CD4-positive, CD25-positive, alpha-beta regulatory T cell (primary cell): ENCODE results near the gene SNRPF. TPM values are rescaled to one million over a fixed set of nuclear protein-coding genes. Genes with fewer than 3 reads are reported as not detected.

Experiments
- ATAC-seq, 2 donors: fragments of 150-1000 bp; cut with Tn5 transposase; one replicate each; pipeline ENCODE4 v1.10.0; 2021; ENCODE audit warnings: low read depth in 2 of 2, moderate number of reproducible peaks in 2 of 2, moderate library complexity in 1 of 2
- DNase-seq, 3 donors: peaks; one replicate each; pipeline versions ENCODE4 v3.0.0 to v3.0.0-alpha.2; 2012 to 2022; ENCODE audit warnings: mixed read lengths in 1 of 3
- H3K27ac ChIP-seq: one replicate; pipeline ENCODE4 v1.7.0; 2013; ENCODE audit warnings: mild to moderate bottlenecking, low read length; ENCODE audit not compliant: insufficient read depth, poor library complexity, severe bottlenecking
- H3K27me3 ChIP-seq: one replicate; pipeline ENCODE4 v1.7.0; 2013; ENCODE audit warnings: low read length; ENCODE audit not compliant: control insufficient read depth, insufficient read depth
- H3K36me3 ChIP-seq: one replicate; pipeline ENCODE4 v1.7.0; 2013; ENCODE audit warnings: mild to moderate bottlenecking, low read length, moderate library complexity; ENCODE audit not compliant: control insufficient read depth, insufficient read depth
- H3K4me1 ChIP-seq: 2 replicates; pipeline ENCODE4 v1.7.0; 2013; ENCODE audit warnings: mild to moderate bottlenecking, low read length; ENCODE audit not compliant: insufficient read depth, control insufficient read depth, poor library complexity, severe bottlenecking
- H3K4me3 ChIP-seq: one replicate; pipeline ENCODE4 v1.7.0; 2013; ENCODE audit warnings: low read depth, mild to moderate bottlenecking, low read length, moderate library complexity
- H3K9me3 ChIP-seq, 2 experiments: 1 replicate in 1 of 2; 2 replicates in 1 of 2; pipeline ENCODE4 v1.7.0; 2013; ENCODE audit warnings: low read length in 2 of 2, mild to moderate bottlenecking in 1 of 2, moderate library complexity in 1 of 2; ENCODE audit not compliant: control insufficient read depth in 2 of 2
- H3K27ac Mint-ChIP-seq, 3 donors: one replicate each; pipeline ENCODE4 v1.8.0; 2020 to 2022; ENCODE audit warnings: mild to moderate bottlenecking in 3 of 3, mixed read lengths in 3 of 3, moderate library complexity in 2 of 3
- H3K27me3 Mint-ChIP-seq: one replicate; pipeline ENCODE4 v1.8.0; 2022; ENCODE audit warnings: mild to moderate bottlenecking, mixed read lengths
- H3K36me3 Mint-ChIP-seq: one replicate; pipeline ENCODE4 v1.8.0; 2020; ENCODE audit warnings: mixed read lengths
- H3K4me1 Mint-ChIP-seq, 4 donors: one replicate each; pipeline ENCODE4 v1.8.0; 2020 to 2022; ENCODE audit warnings: mixed read lengths in 4 of 4, mild to moderate bottlenecking in 1 of 4
- H3K4me3 Mint-ChIP-seq, 4 donors: one replicate each; pipeline ENCODE4 v1.8.0; 2020 to 2022; ENCODE audit warnings: mild to moderate bottlenecking in 4 of 4, mixed read lengths in 4 of 4, moderate library complexity in 3 of 4
- H3K9me3 Mint-ChIP-seq, 7 donors: one replicate each; pipeline ENCODE4 v1.8.0; 2020 to 2022; ENCODE audit warnings: mixed read lengths in 7 of 7, mild to moderate bottlenecking in 3 of 7, moderate library complexity in 2 of 7
- polyA plus RNA-seq, 4 donors: library from polyadenylated mRNA; unstranded; fragments of 300-500 nt; fragmentation: Illumina TruSeq; gene quantifications; one replicate each; pipeline ENCODE4 v1.2.3, GENCODE V29; 2021
- total RNA-seq: library from RNA; stranded (reverse); gene quantifications from one replicate; pipeline ENCODE4 v1.2.3, GENCODE V29; 2022

Gene SNRPF
- total and polyA plus RNA-seq, 5 donors from 2014 or later = 22.4 to 61.1 (median 46.5) TPM

- peaks cover 12 to 23% (median 20%) of the 10 kb centered on the region in 4 donors for H3K4me1 Mint-ChIP-seq
- Histone ChIP-seq H3K4me1 (peaks cover 26% of the 10 kb centered on the region), H3K27ac (no peak overlapping the region), H3K4me3 (no peak overlapping the region), H3K27me3 (no peaks in the 10 kb centered on the region), H3K9me3 (no peaks in the 10 kb centered on the region), H3K36me3 (peaks cover 47% of the 10 kb centered on the region)
- no peak for ATAC-seq
- H3K27me3 Mint-ChIP-seq = peaks cover 5% of the 10 kb centered on the region
- H3K36me3 Mint-ChIP-seq = peaks cover 32% of the 10 kb centered on the region
- no peak for DNase-seq
- H3K27ac Mint-ChIP-seq = no peak overlapping the region
- H3K4me3 Mint-ChIP-seq = no peak overlapping the region
- H3K9me3 Mint-ChIP-seq = no peaks in the 10 kb centered on the region
Measured at GRCh38 chr12:95862038-95862437, 3.3 kb downstream of the SNRPF start.

- Mint-ChIP-seq H3K27ac (peak overlapping the region in 1 of 3 donors; percentile 66), H3K4me3 (peak overlapping the region in 1 of 4 donors; percentile 24), H3K27me3 (no peaks in the 10 kb centered on the region), H3K9me3 (no peaks in the 10 kb centered on the region), H3K4me1 (peaks cover 12 to 23% (median 20%) of the 10 kb centered on the region in 4 donors), H3K36me3 (peaks cover 35% of the 10 kb centered on the region)
- H3K27ac ChIP-seq = no peak overlapping the region
- no peaks in the 10 kb centered on the region for H3K27me3 ChIP-seq
- H3K4me1 ChIP-seq = peaks cover 19% of the 10 kb centered on the region
- H3K4me3 ChIP-seq = no peak overlapping the region
- H3K9me3 ChIP-seq = no peaks in the 10 kb centered on the region
- ATAC-seq = no peak
- DNase-seq = no peak
- H3K36me3 ChIP-seq = peaks cover 56% of the 10 kb centered on the region
Measured at GRCh38 chr12:95863337-95863736, 4.6 kb downstream of the SNRPF start.

GRCh38 chr12:95870897-95871296, 12.1 kb downstream of the SNRPF start:
- Mint-ChIP-seq H3K27me3 (no peaks in the 10 kb centered on the region), H3K36me3 (peaks cover 48% of the 10 kb centered on the region), H3K4me3 (no peak overlapping the region), H3K4me1 (peaks cover 0 to 7% (median 5%) of the 10 kb centered on the region in 4 donors), H3K9me3 (no peaks in the 10 kb centered on the region), H3K27ac (no peak overlapping the region)
- Histone ChIP-seq H3K27ac (no peak overlapping the region), H3K36me3 (peaks cover 37% of the 10 kb centered on the region), H3K4me3 (no peak overlapping the region), H3K27me3 (no peaks in the 10 kb centered on the region), H3K9me3 (no peaks in the 10 kb centered on the region), H3K4me1 (no peaks in the 10 kb centered on the region)
- no peak for ATAC-seq
- no peak for DNase-seq

DNA sequence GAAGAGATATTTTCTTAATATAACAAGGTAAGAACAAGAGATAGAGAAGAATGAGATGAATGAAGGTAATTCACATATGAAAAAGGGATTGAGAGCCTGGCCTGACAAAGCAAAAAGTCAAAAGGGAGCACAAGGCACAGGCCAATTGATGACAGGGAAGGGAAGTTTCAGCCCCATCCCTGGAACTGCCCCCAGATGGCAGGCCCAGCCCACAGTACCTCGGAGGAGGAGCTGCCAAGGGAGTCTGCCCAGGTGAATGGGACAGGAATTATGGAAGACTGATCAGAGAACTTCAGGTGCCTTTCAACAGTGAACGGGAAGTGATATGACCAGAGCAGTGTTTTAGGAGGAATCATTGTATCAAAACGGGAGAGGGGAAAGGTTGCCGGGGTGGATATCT, 15.7 kb downstream of the SNRPF start:
- Mint-ChIP-seq H3K9me3 (no peaks in the 10 kb centered on the region), H3K4me1 (peaks cover 0 to 5% (median under 1%) of the 10 kb centered on the region in 4 donors), H3K4me3 (no peak overlapping the region), H3K27ac (no peak overlapping the region), H3K27me3 (no peaks in the 10 kb centered on the region), H3K36me3 (peaks cover 35% of the 10 kb centered on the region)
- ATAC-seq (no peak), DNase-seq (no peak)
- Histone ChIP-seq H3K27ac (no peak overlapping the region), H3K4me1 (no peaks in the 10 kb centered on the region), H3K4me3 (no peak overlapping the region), H3K36me3 (peaks cover 10% of the 10 kb centered on the region), H3K27me3 (no peaks in the 10 kb centered on the region), H3K9me3 (no peaks in the 10 kb centered on the region)

DNA sequence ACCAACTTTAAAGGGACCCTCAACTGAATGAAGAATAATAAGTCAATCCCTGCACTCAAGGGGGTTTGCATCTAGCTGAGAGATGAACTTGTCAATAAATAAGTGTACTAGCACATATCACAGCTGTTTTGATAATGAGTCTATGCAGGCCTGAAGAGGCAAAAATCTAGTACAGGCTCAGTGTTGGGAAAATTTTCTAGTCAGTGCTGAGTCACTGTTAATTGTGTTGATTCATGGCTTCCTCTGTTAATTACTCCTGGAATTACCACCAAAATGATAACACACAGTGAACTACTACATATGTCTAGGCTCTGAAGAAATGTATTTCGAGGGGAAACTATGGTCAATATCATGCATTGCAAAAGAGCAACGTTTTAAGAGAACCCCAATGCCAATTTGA, 18.9 kb downstream of the SNRPF start:
- Mint-ChIP-seq H3K9me3 (no peaks in the 10 kb centered on the region), H3K27ac (no peak overlapping the region), H3K4me1 (peaks cover 0 to 2% (median 0%) of the 10 kb centered on the region in 4 donors), H3K27me3 (no peaks in the 10 kb centered on the region), H3K36me3 (peaks cover 21% of the 10 kb centered on the region), H3K4me3 (no peak overlapping the region)
- Histone ChIP-seq H3K27me3 (no peaks in the 10 kb centered on the region), H3K9me3 (no peaks in the 10 kb centered on the region), H3K4me3 (no peak overlapping the region), H3K27ac (no peak overlapping the region), H3K4me1 (no peaks in the 10 kb centered on the region), H3K36me3 (peaks cover 3% of the 10 kb centered on the region)
- DNase-seq (no peak), ATAC-seq (no peak)

DNA sequence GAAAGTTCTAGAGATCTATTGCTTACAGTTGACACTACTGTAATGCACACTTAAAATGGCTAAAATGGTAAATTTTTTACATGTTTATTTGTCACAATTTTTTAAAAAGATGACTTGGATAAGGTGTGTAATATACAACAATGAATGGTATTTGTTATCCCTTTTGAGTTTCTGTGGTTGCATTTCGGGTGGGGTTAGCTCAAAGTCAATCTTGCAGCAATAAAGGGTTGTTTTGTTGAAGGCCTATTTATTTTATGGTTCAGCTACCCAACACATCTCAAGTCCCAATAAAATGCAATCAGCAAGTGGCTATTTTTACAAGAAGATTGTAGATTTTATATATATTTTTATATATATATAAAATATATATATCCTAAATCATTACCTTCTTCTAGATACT, 22.1 kb downstream of the SNRPF start:
- peaks cover 0 to 4% (median 0%) of the 10 kb centered on the region in 7 donors for H3K9me3 Mint-ChIP-seq
- H3K4me1 Mint-ChIP-seq = no peaks in the 10 kb centered on the region
- H3K36me3 Mint-ChIP-seq = peaks cover 3% of the 10 kb centered on the region
- no peak for ATAC-seq
- no peak for DNase-seq
- peak overlapping the region in 1 of 4 donors; percentile 27 for H3K4me3 Mint-ChIP-seq
- H3K36me3 ChIP-seq = no peaks in the 10 kb centered on the region
- H3K27me3 ChIP-seq = peaks cover 4% of the 10 kb centered on the region
- no peak overlapping the region for H3K4me3 ChIP-seq
- H3K27ac Mint-ChIP-seq = no peak overlapping the region
- no peak overlapping the region for H3K27ac ChIP-seq
- H3K27me3 Mint-ChIP-seq = no peaks in the 10 kb centered on the region
- no peaks in the 10 kb centered on the region for H3K4me1 ChIP-seq
- H3K9me3 ChIP-seq = peaks cover 0 to 4% of the 10 kb centered on the region in 2 experiments

- H3K27me3 Mint-ChIP-seq = no peaks in the 10 kb centered on the region
- no peaks in the 10 kb centered on the region for H3K36me3 ChIP-seq
- no peak overlapping the region for H3K4me3 ChIP-seq
- no peaks in the 10 kb centered on the region for H3K4me1 ChIP-seq
- H3K9me3 ChIP-seq = peaks cover 0 to 4% of the 10 kb centered on the region in 2 experiments
- H3K4me3 Mint-ChIP-seq = no peak overlapping the region
- DNase-seq (no peak), ATAC-seq (no peak)
- no peaks in the 10 kb centered on the region for H3K4me1 Mint-ChIP-seq
- H3K27me3 ChIP-seq = peaks cover 6% of the 10 kb centered on the region
- H3K36me3 Mint-ChIP-seq = peaks cover 3% of the 10 kb centered on the region
- H3K27ac ChIP-seq = no peak overlapping the region
- H3K27ac Mint-ChIP-seq = no peak overlapping the region
- H3K9me3 Mint-ChIP-seq = peaks cover 0 to 4% (median 0%) of the 10 kb centered on the region in 7 donors
Measured at GRCh38 chr12:95881331-95881955, 22.7 kb downstream of the SNRPF start.

GRCh38 chr12:95882080-95882479, 23.3 kb downstream of the SNRPF start:
- Histone ChIP-seq H3K4me1 (no peaks in the 10 kb centered on the region), H3K4me3 (no peak overlapping the region), H3K27me3 (peaks cover 6% of the 10 kb centered on the region), H3K9me3 (peaks cover 0 to 4% of the 10 kb centered on the region in 2 experiments), H3K27ac (no peak overlapping the region), H3K36me3 (no peaks in the 10 kb centered on the region)
- Mint-ChIP-seq H3K36me3 (peaks cover 3% of the 10 kb centered on the region), H3K4me1 (no peaks in the 10 kb centered on the region), H3K9me3 (peaks cover 0 to 4% (median 0%) of the 10 kb centered on the region in 7 donors), H3K27ac (no peak overlapping the region), H3K4me3 (no peak overlapping the region), H3K27me3 (no peaks in the 10 kb centered on the region)
- DNase-seq = no peak
- no peak for ATAC-seq
